GM18907 (cell line): ENCODE results near the gene C16orf96.
"Not testable (repeated sequence)": the region's sequence is repeated elsewhere in the genome, so short reads cannot be mapped to it uniquely, and the experiment has no call there.

ENCODE experiments used
- ATAC-seq: cut with Tn5 transposase; IDR thresholded peaks from one replicate; pipeline ENCODE4 v1.9.1; 2021; ENCODE audit warnings: mild to moderate bottlenecking, moderate library complexity; ENCODE audit not compliant: unreplicated experiment

Gene C16orf96

GRCh38 chr16:4561596-4561995 is 5.5 kb downstream of the C16orf96 start:
- ATAC-seq, result no peak

- no peak for ATAC-seq
These were observed 8.6 kb downstream of the C16orf96 start for GRCh38 chr16:4564661-4565267.

DNA sequence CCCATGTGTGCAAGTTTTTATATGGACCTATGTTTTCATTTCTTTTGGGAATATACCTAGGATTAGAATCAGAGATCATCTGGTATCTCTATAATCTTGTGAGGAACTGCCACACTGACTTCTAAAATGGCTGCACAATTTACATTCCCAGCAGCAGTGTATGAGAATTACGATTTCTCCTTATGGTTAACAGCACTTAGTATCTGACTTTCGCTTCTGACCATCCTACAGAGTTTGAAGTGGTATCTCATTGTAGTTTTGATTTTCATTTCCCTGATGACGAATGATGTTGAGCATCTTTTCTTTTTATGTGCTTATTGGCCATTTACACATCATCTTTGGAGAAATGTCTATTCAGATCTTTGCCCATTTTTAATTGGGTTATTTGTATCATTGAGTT is 10.0 kb downstream of the C16orf96 start:
- ATAC-seq, result no peak

GRCh38 chr16:4570086-4570485 is 13.9 kb downstream of the C16orf96 start:
- no peak for ATAC-seq

DNA sequence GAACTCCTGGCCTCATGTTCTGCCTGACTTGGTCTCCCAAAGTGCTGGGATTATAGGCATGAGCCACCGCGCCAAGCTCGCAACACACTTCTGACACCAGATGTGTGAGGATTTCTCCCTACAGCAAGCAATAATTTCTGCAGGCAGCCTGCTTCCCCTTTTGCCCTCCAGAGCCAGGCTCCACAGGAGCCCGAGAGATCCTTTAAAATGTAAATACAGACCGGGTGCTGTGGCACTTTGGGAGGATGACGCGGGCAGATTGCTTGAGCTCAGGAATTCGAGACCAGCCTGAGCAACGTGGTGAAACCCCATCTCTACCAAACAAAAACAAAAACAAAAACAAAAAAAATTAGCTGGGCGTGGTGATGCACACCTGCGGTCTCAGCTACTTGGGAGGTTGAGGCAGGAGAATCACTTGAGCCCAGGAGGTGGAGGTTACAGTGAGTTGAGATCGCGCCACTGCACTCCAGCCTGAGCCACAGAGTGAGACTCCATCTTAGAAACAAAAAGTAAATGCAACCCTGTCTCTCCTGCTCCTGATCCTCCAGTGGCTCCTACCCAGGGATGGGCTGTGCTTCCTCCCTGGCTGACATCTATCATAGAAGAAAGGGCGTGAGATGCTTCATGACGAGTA is 14.7 kb downstream of the C16orf96 start:
- ATAC-seq, result no peak

DNA sequence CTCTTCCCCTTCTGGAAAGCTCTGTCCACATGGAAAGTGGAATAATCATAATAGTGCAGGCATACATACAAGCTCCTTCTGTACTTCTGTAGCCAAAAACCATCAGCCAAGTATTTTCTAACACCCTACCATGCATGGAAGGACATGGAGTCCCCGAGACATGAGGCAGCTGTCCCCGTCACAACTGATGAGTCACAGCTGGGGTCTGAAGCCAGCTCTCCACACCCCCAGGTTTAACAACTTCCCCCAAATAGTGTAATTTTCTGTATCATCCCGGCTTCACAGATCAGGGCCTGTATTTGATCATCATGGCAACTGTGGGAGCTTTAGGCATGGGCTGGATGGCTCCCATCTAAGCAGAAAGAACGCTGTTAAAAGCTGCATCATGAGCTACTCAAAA is 16.6 kb downstream of the C16orf96 start:
- ATAC-seq, result no peak

DNA sequence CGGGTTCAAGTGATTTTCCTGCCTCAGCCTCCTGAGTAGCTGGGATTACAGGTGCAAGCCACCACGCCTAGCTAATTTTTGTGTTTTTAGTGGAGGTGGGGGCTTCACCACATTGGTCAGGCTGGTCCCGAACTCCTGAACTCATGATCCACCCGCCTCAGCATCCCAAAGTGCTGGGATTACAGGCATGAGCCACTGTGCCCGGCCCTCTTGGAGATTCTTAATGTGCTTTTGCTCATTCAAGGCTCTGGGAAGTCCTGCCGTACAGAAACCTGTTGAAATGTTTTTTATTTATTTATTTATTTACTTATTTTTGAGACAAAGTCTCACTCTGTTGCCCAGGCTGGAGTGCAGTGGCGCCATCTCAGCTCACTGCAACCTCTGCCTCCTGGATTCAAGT is 17.8 kb downstream of the C16orf96 start:
- ATAC-seq, result not testable (repeated sequence)

DNA sequence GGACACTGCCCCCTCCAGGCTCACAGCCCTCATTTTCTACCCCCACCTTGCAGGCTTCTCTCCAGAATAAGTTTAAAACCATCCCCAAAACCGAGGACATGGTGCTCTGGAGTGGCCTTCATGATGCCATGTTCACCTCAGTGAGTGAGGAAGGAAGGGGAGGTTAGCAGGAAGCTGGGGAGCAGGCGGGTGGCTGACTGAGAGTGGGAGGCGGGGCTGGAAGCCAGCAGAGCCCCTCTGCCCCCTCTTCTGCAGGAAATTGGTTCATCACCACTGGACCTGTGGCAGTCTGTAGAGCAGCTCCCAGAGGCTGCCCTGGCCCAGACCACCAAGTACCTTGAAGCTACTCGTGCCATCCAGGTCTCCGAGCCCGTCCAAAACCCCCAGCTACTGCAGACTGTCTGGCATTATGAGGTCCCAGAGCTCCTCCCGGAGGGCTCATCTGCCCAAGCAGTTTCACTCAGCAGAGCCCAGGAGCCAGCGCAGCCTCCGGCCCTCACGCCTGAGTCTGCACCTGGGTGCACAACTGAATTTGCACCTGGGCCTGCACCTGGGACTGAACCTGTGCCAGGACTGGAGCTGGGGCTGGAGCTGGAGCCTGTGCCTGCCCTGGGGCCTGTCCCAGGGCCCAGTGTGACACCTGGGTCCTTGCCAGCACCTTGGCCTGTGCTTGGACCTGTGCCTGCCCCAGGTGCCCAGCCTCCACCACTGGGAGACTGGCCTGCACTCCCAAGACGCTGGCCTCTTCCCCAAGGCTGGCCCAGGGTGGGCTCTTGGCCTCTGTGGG is 19.0 kb downstream of the C16orf96 start:
- no peak for ATAC-seq

DNA sequence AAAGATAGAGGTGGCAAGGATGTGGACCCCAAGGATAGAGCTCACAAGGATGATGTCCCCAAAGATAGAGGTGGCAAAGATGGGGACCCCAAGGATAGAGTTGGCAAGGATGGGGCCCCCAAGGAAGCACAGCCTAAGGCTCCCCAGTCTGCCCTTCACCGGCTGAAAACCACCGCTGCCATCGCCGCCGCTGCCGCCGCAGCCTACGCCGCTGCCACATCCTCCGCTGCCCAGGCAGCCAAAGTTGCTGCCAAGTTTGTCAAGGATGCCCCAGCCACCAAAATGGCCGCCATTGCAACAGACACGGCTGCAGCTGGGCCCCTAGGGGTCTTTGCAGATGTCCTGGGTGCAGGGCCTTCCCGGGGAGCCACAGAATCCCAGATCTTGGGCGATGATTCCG is 19.9 kb downstream of the C16orf96 start:
- ATAC-seq, result no peak

DNA sequence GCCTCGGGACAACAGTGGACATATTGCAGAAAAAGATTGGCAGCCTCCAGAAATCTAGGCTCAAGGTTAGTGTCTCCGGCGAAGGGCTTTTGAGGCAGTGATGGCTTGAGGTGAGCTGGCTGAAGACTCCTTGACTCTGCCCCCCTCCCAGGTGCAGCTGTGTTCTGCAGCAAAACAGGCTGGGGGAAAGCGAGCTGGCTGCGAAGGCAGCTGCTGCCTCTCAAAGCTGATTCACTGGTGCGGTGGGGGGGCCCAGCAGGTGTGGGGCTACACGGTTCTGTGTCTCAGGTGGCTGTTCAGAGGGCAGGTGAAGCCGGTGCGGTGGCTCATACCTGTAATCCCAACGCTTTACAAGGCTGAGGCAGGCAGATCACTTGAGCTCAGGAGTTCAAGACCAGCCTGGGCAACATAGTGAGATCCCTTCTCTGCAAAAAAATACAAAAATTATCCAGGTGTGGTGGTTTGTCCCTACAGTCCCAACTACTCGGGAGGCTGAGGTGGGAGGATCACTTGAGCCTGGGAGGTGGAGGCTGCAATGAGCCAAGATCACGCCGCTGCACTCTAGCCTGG is 22.9 kb downstream of the C16orf96 start:
- no peak for ATAC-seq

- no peak for ATAC-seq
These were observed 24.1 kb downstream of the C16orf96 start for GRCh38 chr16:4580250-4580649.

- ATAC-seq, result no peak
These were observed 27.8 kb downstream of the C16orf96 start for GRCh38 chr16:4583906-4584305.

GRCh38 chr16:4586291-4586690 is 30.2 kb downstream of the C16orf96 start:
- no peak for ATAC-seq

GRCh38 chr16:4588386-4588785 is 32.2 kb downstream of the C16orf96 start:
- no peak for ATAC-seq

- no peak for ATAC-seq
These were observed 32.8 kb downstream of the C16orf96 start for GRCh38 chr16:4588961-4589360.

DNA sequence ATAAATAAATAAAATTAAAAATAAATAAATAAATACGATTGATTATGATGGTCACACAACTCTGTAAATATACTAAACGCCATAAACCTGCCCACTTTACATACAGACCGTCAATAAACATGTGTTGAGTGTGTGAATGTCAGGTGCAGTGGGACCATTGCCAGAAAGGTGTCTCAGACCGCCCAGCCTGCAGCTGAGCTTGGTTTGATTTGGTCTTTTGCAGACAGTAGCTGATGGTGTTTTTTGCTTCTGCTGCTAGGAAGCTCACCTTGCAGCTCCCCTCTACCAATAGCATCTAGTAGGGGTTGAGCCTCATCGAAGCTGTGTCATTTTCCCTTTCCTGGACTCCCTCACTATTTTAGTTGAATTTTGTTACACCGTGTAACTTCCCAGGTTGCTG is 35.1 kb downstream of the C16orf96 start:
- no peak for ATAC-seq

DNA sequence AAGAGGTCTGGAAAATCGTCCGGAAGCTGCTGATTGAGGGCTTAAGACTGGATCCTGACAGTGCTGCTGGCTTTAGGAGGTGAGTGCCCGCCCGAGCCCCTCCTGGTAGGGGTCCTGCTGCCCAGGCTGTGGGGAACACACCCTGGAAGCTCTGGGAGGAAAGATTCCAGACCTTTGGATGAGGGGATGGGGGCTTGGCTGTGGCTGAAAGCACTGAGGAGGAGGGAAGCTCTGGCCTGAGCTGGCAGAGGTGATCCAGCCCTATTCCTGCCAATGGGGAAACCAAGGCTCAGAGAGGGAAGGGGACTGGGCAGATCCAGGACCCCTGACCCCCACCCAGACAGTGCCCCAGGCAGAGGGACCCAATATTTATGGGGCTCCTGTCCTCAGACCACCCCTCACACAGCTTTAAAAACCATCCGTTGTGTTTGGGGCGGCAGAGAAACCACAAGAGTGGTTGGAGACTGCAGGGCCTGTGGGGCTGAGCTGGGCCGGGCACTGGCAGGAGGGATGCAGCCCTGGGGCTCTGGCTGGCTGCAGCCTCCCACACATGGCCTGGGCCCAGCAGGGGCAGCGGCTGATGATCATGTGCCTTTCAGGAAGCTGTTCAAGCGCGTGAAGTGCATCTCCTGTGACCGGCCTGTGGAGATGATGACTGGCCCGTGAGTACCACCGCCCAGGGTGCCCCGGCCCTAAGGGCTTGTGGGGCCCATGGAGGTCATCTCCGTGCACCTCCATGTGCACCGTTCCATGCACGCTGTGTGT is 35.7 kb downstream of the C16orf96 start:
- no peak for ATAC-seq

GRCh38 chr16:4593086-4593485 is 36.9 kb downstream of the C16orf96 start:
- ATAC-seq, result no peak

- no peak for ATAC-seq
These were observed 38.6 kb downstream of the C16orf96 start for GRCh38 chr16:4594433-4595410.

- no peak for ATAC-seq
These were observed 41.0 kb downstream of the C16orf96 start for GRCh38 chr16:4597174-4597573.
